ENCODE data around the gene DHX30. TPM values are rescaled to one million over a fixed set of nuclear protein-coding genes. Genes with fewer than 3 reads are reported as not detected.

DHX30 gene
- total RNA-seq, 1 experiment from 2014 or later, result 75.7 TPM

DNA sequence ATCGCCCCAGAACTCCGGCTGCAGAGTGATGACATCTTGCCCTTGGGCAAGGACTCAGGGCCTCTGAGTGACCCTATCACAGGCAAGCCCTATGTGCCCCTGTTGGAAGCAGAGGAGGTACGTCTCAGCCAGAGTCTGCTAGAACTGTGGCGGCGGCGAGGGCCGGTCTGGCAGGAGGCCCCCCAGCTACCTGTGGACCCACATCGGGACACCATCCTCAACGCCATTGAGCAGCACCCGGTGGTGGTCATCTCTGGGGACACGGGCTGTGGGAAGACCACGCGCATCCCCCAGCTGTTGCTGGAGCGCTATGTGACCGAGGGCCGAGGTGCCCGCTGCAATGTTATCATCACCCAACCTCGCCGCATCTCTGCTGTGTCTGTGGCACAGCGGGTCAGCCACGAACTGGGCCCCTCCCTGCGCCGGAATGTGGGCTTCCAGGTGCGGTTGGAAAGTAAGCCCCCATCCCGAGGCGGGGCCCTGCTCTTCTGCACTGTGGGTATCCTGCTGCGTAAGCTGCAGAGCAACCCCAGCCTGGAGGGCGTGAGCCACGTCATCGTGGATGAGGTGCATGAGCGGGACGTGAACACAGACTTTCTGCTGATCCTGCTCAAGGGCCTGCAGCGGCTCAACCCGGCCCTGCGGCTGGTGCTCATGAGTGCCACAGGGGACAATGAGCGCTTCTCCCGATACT lies 43.4 kb downstream of the DHX30 start:
- no peaks in the 10 kb centered on the region for H3K27me3 Mint-ChIP-seq (ENCODE audit: insufficient read depth, unreplicated experiment)
- H3K27ac Mint-ChIP-seq (ENCODE audit: unreplicated experiment), result no peak overlapping the region
- peaks cover 3% of the 10 kb centered on the region for H3K36me3 ChIP-seq (ENCODE audit: control insufficient read depth, insufficient read depth, low read length)
- intact Hi-C loops (cut with micrococcal nuclease; ENCODE audit: unreplicated experiment), result no loop called here
- no peaks in the 10 kb centered on the region for H3K27me3 ChIP-seq (replicated peaks; ENCODE audit: control insufficient read depth, insufficient read depth, low read length)
- H3K9me3 Mint-ChIP-seq (ENCODE audit: unreplicated experiment), result no peaks in the 10 kb centered on the region
- H3K36me3 Mint-ChIP-seq (ENCODE audit: insufficient read depth, unreplicated experiment), result peaks cover 93% of the 10 kb centered on the region
- no peaks in the 10 kb centered on the region for H3K9me3 ChIP-seq
- no peak overlapping the region for H3K4me3 ChIP-seq (ENCODE audit: low read depth, low read length)
- DNase-seq, result no peak
- peaks cover 14% of the 10 kb centered on the region for H3K4me1 Mint-ChIP-seq (ENCODE audit: low read depth, unreplicated experiment)
- TF ChIP-seq, protein P1, sequence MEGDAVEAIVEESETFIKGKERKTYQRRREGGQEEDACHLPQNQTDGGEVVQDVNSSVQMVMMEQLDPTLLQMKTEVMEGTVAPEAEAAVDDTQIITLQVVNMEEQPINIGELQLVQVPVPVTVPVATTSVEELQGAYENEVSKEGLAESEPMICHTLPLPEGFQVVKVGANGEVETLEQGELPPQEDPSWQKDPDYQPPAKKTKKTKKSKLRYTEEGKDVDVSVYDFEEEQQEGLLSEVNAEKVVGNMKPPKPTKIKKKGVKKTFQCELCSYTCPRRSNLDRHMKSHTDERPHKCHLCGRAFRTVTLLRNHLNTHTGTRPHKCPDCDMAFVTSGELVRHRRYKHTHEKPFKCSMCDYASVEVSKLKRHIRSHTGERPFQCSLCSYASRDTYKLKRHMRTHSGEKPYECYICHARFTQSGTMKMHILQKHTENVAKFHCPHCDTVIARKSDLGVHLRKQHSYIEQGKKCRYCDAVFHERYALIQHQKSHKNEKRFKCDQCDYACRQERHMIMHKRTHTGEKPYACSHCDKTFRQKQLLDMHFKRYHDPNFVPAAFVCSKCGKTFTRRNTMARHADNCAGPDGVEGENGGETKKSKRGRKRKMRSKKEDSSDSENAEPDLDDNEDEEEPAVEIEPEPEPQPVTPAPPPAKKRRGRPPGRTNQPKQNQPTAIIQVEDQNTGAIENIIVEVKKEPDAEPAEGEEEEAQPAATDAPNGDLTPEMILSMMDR (IDR thresholded peaks at IDR 0.05; ENCODE audit: insufficient read depth in 1 of 2, low read depth in 1 of 2, low read length in 1 of 2, severe bottlenecking in 1 of 2, unreplicated experiment in 1 of 2), result no peak
- ChIA-PET POLR2A (no interaction called here), CTCF (no interaction called here)
- BruUV-seq (replicated peaks), result no TSS peak
- H3K4me3 Mint-ChIP-seq (ENCODE audit: unreplicated experiment), result no peak overlapping the region
- H3K4me1 ChIP-seq, result 0 out of 2 replicates have a peak, but pooled peaks cover 8% of the 10 kb centered on the region

DNA sequence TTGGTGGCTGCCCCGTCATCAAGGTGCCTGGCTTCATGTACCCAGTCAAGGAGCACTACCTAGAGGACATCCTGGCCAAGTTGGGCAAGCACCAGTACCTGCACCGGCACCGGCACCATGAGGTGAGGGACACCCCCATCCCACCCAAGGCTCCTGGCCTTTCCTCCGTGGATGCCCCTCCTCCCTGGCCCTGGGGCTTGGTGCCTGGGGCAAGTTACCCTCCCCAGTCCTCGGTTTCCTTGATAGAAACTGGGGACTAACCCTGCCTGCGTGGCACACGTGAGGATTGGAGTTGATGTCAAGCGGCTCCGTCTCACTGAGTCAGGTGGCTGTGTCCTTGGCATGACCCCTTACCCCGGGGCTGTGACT lies 43.9 kb downstream of the DHX30 start:
- peaks cover 93% of the 10 kb centered on the region for H3K36me3 Mint-ChIP-seq (ENCODE audit: insufficient read depth, unreplicated experiment)
- no peaks in the 10 kb centered on the region for H3K27me3 Mint-ChIP-seq (ENCODE audit: insufficient read depth, unreplicated experiment)
- CTCF ChIA-PET, result no interaction called here
- POLR2A ChIA-PET, result no interaction called here
- TF ChIP-seq, protein P1 (IDR thresholded peaks at IDR 0.05; ENCODE audit: insufficient read depth in 1 of 2, low read depth in 1 of 2, low read length in 1 of 2, severe bottlenecking in 1 of 2, unreplicated experiment in 1 of 2), result no peak
- peaks cover 9% of the 10 kb centered on the region for H3K4me1 Mint-ChIP-seq (ENCODE audit: low read depth, unreplicated experiment)
- H3K27ac Mint-ChIP-seq (ENCODE audit: unreplicated experiment), result peak overlapping the region; percentile 35
- no peaks in the 10 kb centered on the region for H3K9me3 Mint-ChIP-seq (ENCODE audit: unreplicated experiment)
- no peaks in the 10 kb centered on the region for H3K27me3 ChIP-seq (replicated peaks; ENCODE audit: control insufficient read depth, insufficient read depth, low read length)
- no peak for DNase-seq
- H3K4me3 ChIP-seq (ENCODE audit: low read depth, low read length), result no peak overlapping the region
- no peaks in the 10 kb centered on the region for H3K9me3 ChIP-seq
- H3K36me3 ChIP-seq (ENCODE audit: control insufficient read depth, insufficient read depth, low read length), result peaks cover 3% of the 10 kb centered on the region
- intact Hi-C loops (cut with micrococcal nuclease; ENCODE audit: unreplicated experiment), result no loop called here
- H3K4me1 ChIP-seq, result 0 out of 2 replicates have a peak, but pooled peaks cover 8% of the 10 kb centered on the region
- BruUV-seq (replicated peaks), result no TSS peak
- H3K4me3 Mint-ChIP-seq (ENCODE audit: unreplicated experiment), result no peak overlapping the region

DNA sequence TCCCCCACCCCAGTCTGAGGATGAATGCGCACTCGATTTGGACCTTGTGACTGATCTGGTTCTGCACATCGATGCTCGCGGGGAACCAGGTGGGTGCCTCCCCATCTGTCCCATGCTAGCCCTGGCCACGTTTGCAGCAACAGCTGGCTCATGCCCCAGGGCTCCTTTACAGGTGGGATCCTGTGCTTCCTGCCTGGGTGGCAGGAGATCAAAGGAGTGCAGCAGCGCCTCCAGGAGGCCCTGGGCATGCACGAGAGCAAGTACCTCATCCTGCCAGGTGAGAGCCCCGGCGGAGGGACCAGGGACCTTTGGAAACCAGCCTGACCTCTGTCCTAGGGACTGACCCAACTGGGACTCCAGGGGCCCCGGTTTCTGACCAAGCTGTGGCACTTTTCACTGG lies 44.3 kb downstream of the DHX30 start:
- TF ChIP-seq, protein P1 (IDR thresholded peaks at IDR 0.05; ENCODE audit: insufficient read depth in 1 of 2, low read depth in 1 of 2, low read length in 1 of 2, severe bottlenecking in 1 of 2, unreplicated experiment in 1 of 2), result no peak
- peak overlapping the region; percentile 35 for H3K27ac Mint-ChIP-seq (ENCODE audit: unreplicated experiment)
- no peak overlapping the region for H3K4me3 ChIP-seq (ENCODE audit: low read depth, low read length)
- intact Hi-C loops (cut with micrococcal nuclease; ENCODE audit: unreplicated experiment), result no loop called here
- peaks cover 97% of the 10 kb centered on the region for H3K36me3 Mint-ChIP-seq (ENCODE audit: insufficient read depth, unreplicated experiment)
- peaks cover 5% of the 10 kb centered on the region for H3K4me1 Mint-ChIP-seq (ENCODE audit: low read depth, unreplicated experiment)
- no peak overlapping the region for H3K4me3 Mint-ChIP-seq (ENCODE audit: unreplicated experiment)
- 0 out of 2 replicates have a peak, but pooled peaks cover 8% of the 10 kb centered on the region for H3K4me1 ChIP-seq
- no peaks in the 10 kb centered on the region for H3K27me3 ChIP-seq (replicated peaks; ENCODE audit: control insufficient read depth, insufficient read depth, low read length)
- DNase-seq, result no peak
- BruUV-seq (replicated peaks), result no TSS peak
- ChIA-PET POLR2A (no interaction called here), CTCF (no interaction called here)
- no peaks in the 10 kb centered on the region for H3K9me3 ChIP-seq
- H3K9me3 Mint-ChIP-seq (ENCODE audit: unreplicated experiment), result no peaks in the 10 kb centered on the region
- H3K36me3 ChIP-seq (ENCODE audit: control insufficient read depth, insufficient read depth, low read length), result peaks cover 3% of the 10 kb centered on the region
- H3K27me3 Mint-ChIP-seq (ENCODE audit: insufficient read depth, unreplicated experiment), result no peaks in the 10 kb centered on the region

Data from Caco-2 (cell line).